K562 (cell line): ENCODE data around the gene PDE6B. TPM values are rescaled to one million over a fixed set of nuclear protein-coding genes. Genes with fewer than 3 reads are reported as not detected.

Experiments
- CHD7 ChIP-seq: fragments of 200-600 bp; sonication (generic); IDR thresholded peaks from one replicate; pipeline ENCODE4 v1.6.1; 2012; ENCODE audit warnings: mild to moderate bottlenecking, low read depth, low read length, inconsistent platforms
- ELK3 ChIP-seq: fragments of 450-650 bp; formaldehyde crosslinking; IDR thresholded peaks from 2 replicates; pipeline ENCODE4 v1.4.0; 2020; ENCODE audit warnings: mild to moderate bottlenecking
- LEF1 ChIP-seq: fragments of 450-650 bp; IDR thresholded peaks from 2 replicates; pipeline ENCODE4 v1.6.1; 2016; ENCODE audit warnings: mild to moderate bottlenecking
- MAFF ChIP-seq: IDR thresholded peaks from 2 replicates; pipeline ENCODE4 v1.6.1; 2012; ENCODE audit warnings: low read length, improper control_type of control experiment
- NELFE ChIP-seq: IDR thresholded peaks from 2 replicates; pipeline ENCODE4 v1.6.1; 2011; ENCODE audit warnings: mild to moderate bottlenecking; ENCODE audit not compliant: insufficient read depth, insufficient read length
- RCOR1 ChIP-seq, 2 experiments: IDR thresholded peaks; 2 replicates each; pipeline ENCODE4 v1.6.1; 2012; ENCODE audit warnings: low read depth in 2 of 2, low read length in 2 of 2, borderline replicate concordance in 1 of 2, improper control_type of control experiment in 1 of 2
- SAFB ChIP-seq: fragments of 200-400 bp; formaldehyde crosslinking; IDR thresholded peaks from 2 replicates; pipeline ENCODE4 v1.6.1; 2017; ENCODE audit warnings: low read depth, low read length, borderline replicate concordance
- U2AF2 ChIP-seq: fragments of 200-400 bp; formaldehyde crosslinking; optimal IDR thresholded peaks from 2 replicates; pipeline ENCODE3; 2017; ENCODE audit warnings: low read depth, mild to moderate bottlenecking, low read length
- USF2 ChIP-seq: sonication (generic); formaldehyde crosslinking; IDR thresholded peaks from 2 replicates; pipeline ENCODE4 v1.5.0; 2020; ENCODE audit warnings: missing genetic modification reagents
- ZBTB33 ChIP-seq: sonication (generic); formaldehyde crosslinking; IDR thresholded peaks from 2 replicates; pipeline ENCODE4 v1.8.1; 2023; ENCODE audit warnings: mild to moderate bottlenecking, missing genetic modification reagents
- ZNF764 ChIP-seq: fragments of 250-450 bp; sonication (Bioruptor Pico); IDR thresholded peaks from 2 replicates; pipeline ENCODE4 v1.4.0; 2020; ENCODE audit warnings: low read depth, mild to moderate bottlenecking, moderate library complexity
- ZSCAN29 ChIP-seq: fragments of 450-650 bp; IDR thresholded peaks from 2 replicates; pipeline ENCODE4 v1.6.1; 2017
- polyA plus RNA-seq, 8 experiments: library from polyadenylated mRNA; depleted of rRNA in 4 of 8; stranded (reverse) in 5 of 8; unstranded in 3 of 8; fragments of >200 nt; fragmentation: Nextera tagmentation in 2 of 8; fragmentation: Illumina TruSeq in 1 of 8; extraction: Ambion mirVana in 2 of 8; extraction: Trizol in 1 of 8; gene quantifications; 2 replicates each; pipeline versions ENCODE4 v1.2.1 to v1.2.3, GENCODE V29; 2011 to 2014; ENCODE audit warnings: inconsistent platforms in 1 of 8, missing spikeins in 1 of 8
- total RNA-seq, 7 experiments: library from RNA; depleted of rRNA in 6 of 7; stranded (reverse); fragments of >200 nt in 6 of 7; fragmentation: Illumina TruSeq in 2 of 7; extraction: Trizol in 2 of 7; gene quantifications; 2 replicates each; pipeline versions ENCODE4 v1.2.1 to v1.2.3, GENCODE V29; 2011 to 2021; ENCODE audit warnings: low replicate concordance in 1 of 7

PDE6B gene
- total and polyA plus RNA-seq, 9 of the 15 experiments (the other 6 are each of a cell fraction or from before 2014, with no cell fraction given), result 0.04 TPM; not detected in 8

GRCh38 chr4:681736-682451 lies 56.5 kb downstream of the PDE6B start (continued):
- TF ChIP-seq ELK3 (no peak), RCOR1 (IDR thresholded peaks at IDR 0.05; ENCODE audit: borderline replicate concordance in 1 of 2, low read depth in 2 of 2, low read length in 2 of 2) (peak in 1 of 2 experiments; percentile 19; a peak in 1 of 4 replicates), CHD7 (no peak), LEF1 (no peak), SAFB (no peak), ZNF764 (no peak), USF2 (no peak), U2AF2 (no peak), MAFF (no peak), ZBTB33 (CRISPR knock-in tag) (peak; percentile 72), NELFE (no peak), ZSCAN29 (no peak)
